CD14-positive monocyte (primary cell): ENCODE data around the gene TOR1AIP1. TPM values are rescaled to one million over a fixed set of nuclear protein-coding genes. Genes with fewer than 3 reads are reported as not detected.

ENCODE experiments used
- DNase-seq, 3 donors: peaks; one replicate each; pipeline ENCODE4 v3.0.0-alpha.2; 2011 to 2022
- H2AFZ ChIP-seq: 2 replicates; pipeline ENCODE4 v1.6.0; 2012; ENCODE audit warnings: mild to moderate bottlenecking, low read depth, low read length, inconsistent platforms; ENCODE audit not compliant: insufficient read depth, poor library complexity, severe bottlenecking
- H3K27ac ChIP-seq, 2 donors: 1 replicate in 1 of 2; 2 replicates in 1 of 2; pipeline ENCODE4 v1.5.1; 2012 to 2013; ENCODE audit warnings: low read length in 2 of 2, control low read depth in 1 of 2, inconsistent platforms in 1 of 2, low read depth in 1 of 2, mild to moderate bottlenecking in 1 of 2
- H3K27me3 ChIP-seq, 2 donors: one replicate each; pipeline versions ENCODE4 v1.6.0 to v1.6.1; 2011 to 2013; ENCODE audit warnings: low read length in 2 of 2; ENCODE audit not compliant: control insufficient read depth in 2 of 2, insufficient read depth in 2 of 2
- H3K36me3 ChIP-seq, 2 donors: replicated peaks in 1 of 2; 1 replicate in 1 of 2; 2 replicates in 1 of 2; pipeline versions ENCODE4 v1.5.1 to v1.6.1; 2012 to 2013; ENCODE audit warnings: low read length in 2 of 2, control low read depth in 1 of 2, inconsistent platforms in 1 of 2, mild to moderate bottlenecking in 1 of 2; ENCODE audit not compliant: insufficient read depth in 2 of 2, control insufficient read depth in 1 of 2
- H3K4me1 ChIP-seq, 2 donors: 1 replicate in 1 of 2; 2 replicates in 1 of 2; pipeline versions ENCODE4 v1.5.1 to v1.6.1; 2012 to 2013; ENCODE audit warnings: low read length in 2 of 2, control low read depth in 1 of 2, inconsistent platforms in 1 of 2, mild to moderate bottlenecking in 1 of 2, moderate library complexity in 1 of 2; ENCODE audit not compliant: insufficient read depth in 2 of 2, control insufficient read depth in 1 of 2
- H3K4me2 ChIP-seq: replicated peaks from 2 replicates; pipeline ENCODE3; 2012; ENCODE audit warnings: low read length, moderate library complexity, mild to moderate bottlenecking; ENCODE audit not compliant: poor library complexity, severe bottlenecking; ENCODE audit errors: extremely low read depth
- H3K4me3 ChIP-seq, 3 experiments: fragments of 200-600 bp in 1 of 3; sonication (generic) in 1 of 3; replicated peaks in 1 of 3; 1 replicate in 2 of 3; 2 replicates in 1 of 3; pipeline ENCODE4 v1.5.1; 2011 to 2013; ENCODE audit warnings: low read length in 3 of 3, mild to moderate bottlenecking in 3 of 3, control low read depth in 2 of 3, low read depth in 2 of 3, inconsistent platforms in 1 of 3, moderate library complexity in 1 of 3
- H3K79me2 ChIP-seq: 2 replicates; pipeline ENCODE4 v1.6.0; 2012; ENCODE audit warnings: mild to moderate bottlenecking, control low read depth, inconsistent platforms, low read length, moderate library complexity; ENCODE audit not compliant: insufficient read depth
- H3K9ac ChIP-seq: 2 replicates; pipeline ENCODE4 v1.6.0; 2017; ENCODE audit warnings: low read length, mild to moderate bottlenecking; ENCODE audit not compliant: insufficient read depth, poor library complexity, severe bottlenecking
- H3K9me3 ChIP-seq, 2 donors: replicated peaks in 1 of 2; 1 replicate in 1 of 2; 2 replicates in 1 of 2; pipeline versions ENCODE4 v1.5.1 to v1.6.1; 2012 to 2013; ENCODE audit warnings: low read length in 2 of 2, control low read depth in 1 of 2; ENCODE audit not compliant: control insufficient read depth in 1 of 2, insufficient read depth in 1 of 2
- H4K20me1 ChIP-seq: 2 replicates; pipeline ENCODE4 v1.6.0; 2012; ENCODE audit warnings: mild to moderate bottlenecking, low read length, control low read depth, moderate library complexity; ENCODE audit not compliant: insufficient read depth
- H3K27ac Mint-ChIP-seq, 7 donors: one replicate each; pipeline ENCODE4 v1.8.0; 2020; ENCODE audit warnings: mild to moderate bottlenecking in 7 of 7, mixed read lengths in 7 of 7, moderate library complexity in 6 of 7, inconsistent platforms in 2 of 7
- H3K27me3 Mint-ChIP-seq, 3 donors: one replicate each; pipeline ENCODE4 v1.8.0; 2021 to 2022; ENCODE audit warnings: low read depth in 3 of 3, mild to moderate bottlenecking in 3 of 3, mixed read lengths in 3 of 3, moderate library complexity in 3 of 3, inconsistent platforms in 1 of 3
- H3K36me3 Mint-ChIP-seq, 2 donors: one replicate each; pipeline ENCODE4 v1.8.0; 2020; ENCODE audit warnings: mixed read lengths in 2 of 2, inconsistent platforms in 1 of 2, mild to moderate bottlenecking in 1 of 2
- H3K4me1 Mint-ChIP-seq: one replicate; pipeline ENCODE4 v1.8.0; 2020; ENCODE audit warnings: mild to moderate bottlenecking, mixed read lengths
- H3K4me3 Mint-ChIP-seq, 2 donors: one replicate each; pipeline ENCODE4 v1.8.0; 2020; ENCODE audit warnings: mild to moderate bottlenecking in 2 of 2, mixed read lengths in 2 of 2, moderate library complexity in 1 of 2
- H3K9me3 Mint-ChIP-seq, 7 donors: one replicate each; pipeline ENCODE4 v1.8.0; 2020 to 2022; ENCODE audit warnings: mixed read lengths in 7 of 7, mild to moderate bottlenecking in 6 of 7, moderate library complexity in 6 of 7, inconsistent platforms in 2 of 7
- WGBS: methylation state at CpG from one replicate; pipeline ENCODE4 v1.1.5; 2013; ENCODE audit warnings: missing lambda C conversion rate; ENCODE audit not compliant: insufficient coverage; 5-methylcytosine and 5-hydroxymethylcytosine counted together
- intact Hi-C, 2 donors: fragments of 100-400 bp; cut with micrococcal nuclease; formaldehyde crosslinking; loops; one replicate each; pipeline versions ENCODE4 v1.15.0 to v1.15.1; 2023
- polyA plus RNA-seq, 3 donors: library from polyadenylated mRNA; depleted of rRNA in 1 of 3; unstranded in 2 of 3; stranded (reverse) in 1 of 3; fragments of 300-500 nt in 2 of 3; fragments of >200 nt in 1 of 3; fragmentation: Illumina TruSeq in 2 of 3; gene quantifications; 1 replicate in 2 of 3; 2 replicates in 1 of 3; pipeline ENCODE4 v1.2.3, GENCODE V29; 2012 to 2021
- TF ChIP-seq, protein P1 (sequence below): fragments of 200-600 bp; IDR thresholded peaks from one replicate; pipeline ENCODE4 v1.8.0; 2022; ENCODE audit warnings: antibody characterized with exemption, mild to moderate bottlenecking

Gene TOR1AIP1
- polyA plus RNA-seq, 3 donors: 18.8 to 114 (median 77.5) TPM

DNA sequence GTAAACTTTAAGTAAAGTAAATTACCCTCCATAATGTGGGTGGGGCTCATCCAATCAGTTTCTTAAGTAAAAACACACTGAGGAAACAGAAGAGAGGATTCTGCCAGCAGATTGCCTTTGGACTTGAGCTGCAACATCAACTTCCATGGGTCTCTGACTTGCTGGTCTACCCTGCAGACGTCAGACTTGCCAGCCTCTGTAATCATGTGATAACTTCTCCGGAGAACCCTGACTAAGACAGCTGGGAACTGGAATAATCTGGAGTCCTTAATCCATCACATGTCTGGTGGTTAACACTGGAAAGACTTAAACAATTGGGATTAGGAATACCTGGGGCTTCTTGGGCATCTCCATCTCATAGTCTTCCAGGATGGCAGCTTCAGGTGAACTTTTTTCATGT lies 59.4 kb downstream of the TOR1AIP1 start:
- intact Hi-C loops: no loop called here
- H3K36me3 ChIP-seq: no peaks in the 10 kb centered on the region
- Mint-ChIP-seq H3K4me3 (no peak overlapping the region), H3K4me1 (peaks cover 7% of the 10 kb centered on the region), H3K36me3 (no peaks in the 10 kb centered on the region), H3K9me3 (peaks cover 0 to under 1% (median 0%) of the 10 kb centered on the region in 7 donors), H3K27me3 (peaks cover 0 to 3% (median 0%) of the 10 kb centered on the region in 3 donors), H3K27ac (no peak overlapping the region)
- no peak overlapping the region for H3K4me3 ChIP-seq
- H3K9ac ChIP-seq: no peak overlapping the region
- H3K27ac ChIP-seq: no peak overlapping the region
- no peaks in the 10 kb centered on the region for H3K4me1 ChIP-seq
- TF ChIP-seq, protein P1, sequence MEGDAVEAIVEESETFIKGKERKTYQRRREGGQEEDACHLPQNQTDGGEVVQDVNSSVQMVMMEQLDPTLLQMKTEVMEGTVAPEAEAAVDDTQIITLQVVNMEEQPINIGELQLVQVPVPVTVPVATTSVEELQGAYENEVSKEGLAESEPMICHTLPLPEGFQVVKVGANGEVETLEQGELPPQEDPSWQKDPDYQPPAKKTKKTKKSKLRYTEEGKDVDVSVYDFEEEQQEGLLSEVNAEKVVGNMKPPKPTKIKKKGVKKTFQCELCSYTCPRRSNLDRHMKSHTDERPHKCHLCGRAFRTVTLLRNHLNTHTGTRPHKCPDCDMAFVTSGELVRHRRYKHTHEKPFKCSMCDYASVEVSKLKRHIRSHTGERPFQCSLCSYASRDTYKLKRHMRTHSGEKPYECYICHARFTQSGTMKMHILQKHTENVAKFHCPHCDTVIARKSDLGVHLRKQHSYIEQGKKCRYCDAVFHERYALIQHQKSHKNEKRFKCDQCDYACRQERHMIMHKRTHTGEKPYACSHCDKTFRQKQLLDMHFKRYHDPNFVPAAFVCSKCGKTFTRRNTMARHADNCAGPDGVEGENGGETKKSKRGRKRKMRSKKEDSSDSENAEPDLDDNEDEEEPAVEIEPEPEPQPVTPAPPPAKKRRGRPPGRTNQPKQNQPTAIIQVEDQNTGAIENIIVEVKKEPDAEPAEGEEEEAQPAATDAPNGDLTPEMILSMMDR: no peak
- H3K79me2 ChIP-seq: no peaks in the 10 kb centered on the region
- no peaks in the 10 kb centered on the region for H4K20me1 ChIP-seq
- WGBS: 93% methylated on average over 2 of the region's 2 CpGs
- H3K27me3 ChIP-seq: no peaks in the 10 kb centered on the region
- no peak overlapping the region for H3K4me2 ChIP-seq
- no peak for DNase-seq
- no peaks in the 10 kb centered on the region for H3K9me3 ChIP-seq
- no peak overlapping the region for H2AFZ ChIP-seq

DNA sequence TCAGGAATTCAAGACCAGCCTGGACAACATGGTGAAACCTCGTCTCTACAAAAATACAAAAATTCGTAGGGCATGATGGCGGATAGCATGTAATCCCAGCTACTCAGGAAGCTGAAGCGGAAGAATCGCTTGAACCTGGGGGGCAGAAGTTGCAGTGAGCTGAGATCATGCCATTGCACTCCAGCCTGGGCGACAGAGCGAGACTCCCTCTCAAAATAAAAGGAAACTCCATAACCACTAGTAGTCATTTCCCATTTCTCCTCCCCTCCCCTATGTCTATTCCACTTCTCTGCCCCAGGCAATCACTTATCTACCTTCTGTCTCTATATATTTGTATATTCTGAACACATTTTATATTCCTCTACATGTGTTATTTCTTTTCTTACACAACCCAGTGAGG lies 68.6 kb downstream of the TOR1AIP1 start:
- Histone ChIP-seq H3K4me1 (peaks cover 43 to 50% of the 10 kb centered on the region in 2 donors), H3K79me2 (peaks cover 29% of the 10 kb centered on the region), H3K9me3 (no peaks in the 10 kb centered on the region), H3K36me3 (no peaks in the 10 kb centered on the region), H3K9ac (no peak overlapping the region), H3K4me3 (peak overlapping the region in 1 of 3 experiments; percentile 42), H4K20me1 (peaks cover 4% of the 10 kb centered on the region), H3K27ac (peak overlapping the region; percentile 34 to 57), H2AFZ (peak overlapping the region; percentile 55), H3K4me2 (peak overlapping the region; percentile 16), H3K27me3 (no peaks in the 10 kb centered on the region)
- Mint-ChIP-seq H3K9me3 (no peaks in the 10 kb centered on the region), H3K27ac (peak overlapping the region; percentile 10 to 86 (median 46)), H3K4me1 (peaks cover 42% of the 10 kb centered on the region), H3K36me3 (no peaks in the 10 kb centered on the region), H3K27me3 (no peaks in the 10 kb centered on the region), H3K4me3 (peak overlapping the region; percentile 56 to 71)
- TF ChIP-seq, protein P1: no peak
- peak in 2 of 3 donors; percentile 21 to 40 for DNase-seq
- intact Hi-C loops: loop anchor here in 1 of 2 donors (5.0 kb wide), 1 partner anchor 68 kb away; the partner anchor contains the start of gene TOR1AIP1
- 0% methylated on average over 2 of the region's 7 CpGs for WGBS
